ENCODE data around the gene TSC22D2.
"Not testable (repeated sequence)": the region's sequence is repeated elsewhere in the genome, so short reads cannot be mapped to it uniquely, and the experiment has no call there.

Gene TSC22D2

DNA sequence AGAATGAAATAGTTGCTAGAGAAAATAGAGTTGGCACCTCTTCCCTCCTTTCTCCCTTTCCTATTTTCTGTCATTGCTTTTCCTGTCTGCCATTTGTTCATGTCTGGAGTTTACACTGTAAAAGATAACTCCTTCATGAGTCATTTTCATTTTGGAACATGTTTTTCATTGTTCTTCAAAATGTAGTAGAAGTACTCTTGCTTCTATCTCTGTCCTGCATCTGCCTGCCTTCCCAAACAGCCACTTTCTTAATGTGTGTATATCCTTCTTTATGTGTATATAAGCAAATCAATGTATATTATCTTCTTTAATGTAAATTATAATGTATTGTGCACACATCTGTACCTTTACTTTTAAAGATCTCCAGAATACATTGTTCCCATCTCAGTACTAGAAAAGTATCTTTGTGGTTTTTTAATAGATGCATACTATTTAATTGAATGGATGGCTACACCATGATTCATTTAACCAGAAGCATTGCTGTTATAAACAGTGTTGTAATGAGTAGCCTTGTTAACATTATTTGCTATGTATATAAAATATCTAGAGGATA, 41.1 kb downstream of the TSC22D2 start:
- no peak for DNase-seq

DNA sequence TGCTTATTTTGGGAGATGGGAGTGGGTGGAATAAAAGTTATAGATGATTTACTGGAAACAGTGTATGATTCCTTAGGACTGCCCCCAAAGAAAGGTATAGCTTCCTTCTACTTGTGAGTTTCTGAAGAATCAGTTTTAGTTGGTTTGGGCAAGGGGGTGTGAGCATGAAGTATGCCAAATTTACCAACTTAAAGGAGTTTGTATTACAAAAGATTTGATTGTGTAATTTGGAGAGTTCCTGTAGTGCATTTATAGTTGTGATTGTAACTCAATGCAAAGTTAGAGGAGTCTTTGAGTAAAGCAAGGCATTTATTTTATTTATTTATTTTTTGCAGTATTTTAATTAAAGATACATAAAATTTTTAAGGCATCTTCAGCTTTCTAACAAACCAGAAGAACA, 42.8 kb downstream of the TSC22D2 start:
- DNase-seq, result no peak

DNA sequence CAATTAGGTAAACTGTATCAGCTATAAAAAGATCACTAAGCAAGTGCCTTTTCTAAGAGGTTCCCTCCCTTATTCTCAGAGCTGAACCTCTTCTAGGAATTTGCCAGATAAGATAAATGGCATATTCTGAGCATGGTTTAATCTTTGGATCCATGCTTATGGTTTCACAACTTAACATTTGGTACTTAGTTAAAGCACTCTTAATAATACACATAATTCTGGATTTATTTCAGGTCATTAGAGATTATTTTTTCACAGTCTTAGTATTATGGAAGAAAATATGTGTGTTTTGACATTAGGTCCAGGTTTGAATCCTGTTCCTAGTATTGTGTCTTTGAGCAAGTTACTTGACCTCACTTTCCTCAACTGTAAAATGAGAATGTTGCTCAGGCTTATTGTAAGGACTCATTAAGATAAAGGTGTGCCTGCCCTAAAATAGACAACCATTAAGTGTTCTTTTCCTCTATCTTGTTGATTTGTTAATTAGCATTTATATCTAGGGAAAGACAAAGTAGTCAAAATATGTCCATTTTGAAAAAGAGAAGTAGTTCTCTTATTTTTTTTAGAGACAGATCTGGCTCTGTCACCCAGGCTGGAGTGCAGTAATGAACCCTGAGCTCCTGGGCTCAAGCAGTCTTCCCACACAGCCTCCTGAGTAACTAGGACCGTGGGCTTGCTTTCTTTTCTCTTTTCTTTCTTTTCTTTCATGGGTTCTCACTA, 43.4 kb downstream of the TSC22D2 start:
- DNase-seq, result no peak

DNA sequence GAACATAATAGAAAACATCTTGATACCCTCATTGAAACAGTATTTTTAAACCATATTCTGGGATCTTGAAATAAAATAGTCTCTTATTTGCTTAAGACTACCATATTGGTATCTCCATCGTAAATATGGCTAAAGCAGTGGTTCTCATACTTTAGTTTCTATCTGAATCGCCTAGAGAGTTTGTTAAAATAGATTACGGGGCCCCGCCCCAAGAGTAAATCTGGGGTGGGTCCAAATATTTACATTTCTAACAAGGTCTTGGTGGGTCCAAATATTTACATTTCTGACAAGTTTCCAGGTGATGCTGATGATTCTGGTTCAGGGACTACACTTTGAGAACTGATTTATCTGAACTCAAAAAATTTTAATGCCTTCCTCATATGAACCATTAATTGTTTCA, 45.3 kb downstream of the TSC22D2 start:
- DNase-seq, result no peak

DNA sequence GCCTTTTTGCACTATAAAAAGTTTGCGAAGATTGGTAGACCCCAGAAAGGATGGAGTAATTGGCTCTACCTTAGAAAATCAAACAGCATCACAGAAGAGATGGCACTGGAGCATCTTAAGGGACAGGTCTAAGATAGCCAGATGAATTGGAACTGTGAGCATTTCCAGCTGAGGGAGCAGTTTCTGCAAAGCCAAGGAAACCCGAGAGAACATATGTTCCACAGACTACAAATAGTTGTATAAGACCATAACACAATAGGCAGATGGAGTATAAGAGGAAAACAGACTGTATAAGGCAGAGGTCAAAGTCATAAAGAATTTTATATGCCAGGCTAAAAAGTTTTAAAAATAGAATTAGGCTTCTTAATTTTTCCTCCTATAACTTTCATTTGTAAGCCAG, 46.0 kb downstream of the TSC22D2 start:
- DNase-seq, result no peak

DNA sequence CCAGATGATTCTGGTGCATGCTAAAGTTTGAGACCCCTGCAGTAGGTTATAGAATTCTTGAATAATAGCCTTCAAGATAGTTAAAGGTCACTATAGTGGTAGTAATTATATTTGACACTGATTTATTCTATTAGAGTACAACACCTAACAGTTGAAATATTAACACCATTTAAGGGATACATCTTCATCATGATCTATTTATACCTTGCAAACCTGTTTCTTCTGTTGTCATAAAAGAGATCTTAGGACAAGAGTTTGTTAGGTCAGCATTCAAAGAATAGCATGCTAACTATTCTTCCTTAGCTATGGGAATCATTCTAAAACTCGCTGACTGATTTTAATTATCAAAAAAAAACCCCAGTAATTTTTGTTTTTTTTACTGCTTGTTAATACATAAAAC, 46.5 kb downstream of the TSC22D2 start:
- DNase-seq, result no peak

DNA sequence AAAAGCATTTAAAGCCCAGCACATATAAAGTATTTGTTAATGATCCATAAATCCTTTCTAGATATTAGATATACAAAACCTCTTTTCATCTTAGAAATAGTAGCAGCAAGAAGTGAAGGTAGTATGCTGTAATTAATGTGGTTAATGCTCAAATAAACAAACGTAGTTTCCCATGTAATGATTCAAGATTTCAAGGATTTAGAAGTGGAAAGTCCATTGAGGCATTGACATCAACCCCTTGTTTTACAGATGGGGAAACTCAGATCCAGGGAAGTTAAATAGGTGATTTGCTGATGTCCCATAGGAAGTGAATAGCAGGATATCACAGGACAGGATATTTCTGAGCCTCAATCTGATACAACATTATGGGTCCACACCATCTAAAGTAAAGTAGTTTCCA, 47.2 kb downstream of the TSC22D2 start:
- DNase-seq, result no peak

DNA sequence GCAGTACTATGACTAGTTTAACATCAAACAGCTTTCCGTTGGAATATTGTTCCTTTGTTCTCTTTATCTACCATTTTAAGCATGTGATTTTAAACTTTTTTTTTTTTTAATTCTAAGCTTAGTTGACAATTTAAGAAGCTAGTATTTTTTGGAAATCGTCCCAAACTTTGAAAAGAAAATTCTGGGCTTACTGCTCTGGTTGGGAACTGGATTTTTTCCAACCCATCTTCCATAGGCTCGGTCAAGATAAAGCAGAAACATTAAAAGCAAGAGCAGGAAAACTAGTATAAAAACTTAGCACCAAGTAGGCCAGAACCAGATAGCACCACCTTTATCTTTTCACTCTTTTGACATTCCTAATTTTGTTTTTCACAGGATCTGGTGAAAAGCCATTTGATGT, 49.9 kb downstream of the TSC22D2 start:
- no peak for DNase-seq

DNA sequence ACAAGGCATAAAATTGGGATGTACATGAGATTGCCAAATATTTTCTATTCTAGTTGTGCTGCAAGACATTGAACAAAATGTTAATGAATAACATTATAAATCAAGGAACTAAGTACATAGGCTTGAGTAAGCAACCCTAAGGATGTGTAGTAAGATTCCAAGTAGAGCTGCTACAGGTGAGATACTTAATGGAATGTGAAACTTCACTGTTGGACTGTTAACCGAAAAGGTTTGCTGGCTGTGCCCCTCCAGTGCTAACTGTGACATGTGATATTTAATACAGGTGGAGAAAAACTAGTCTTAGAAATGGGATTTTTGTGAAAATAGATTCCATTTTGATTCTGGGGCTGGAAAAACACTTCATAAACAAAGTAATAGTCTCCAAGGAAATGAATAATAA, 52.4 kb downstream of the TSC22D2 start:
- no peak for DNase-seq

DNA sequence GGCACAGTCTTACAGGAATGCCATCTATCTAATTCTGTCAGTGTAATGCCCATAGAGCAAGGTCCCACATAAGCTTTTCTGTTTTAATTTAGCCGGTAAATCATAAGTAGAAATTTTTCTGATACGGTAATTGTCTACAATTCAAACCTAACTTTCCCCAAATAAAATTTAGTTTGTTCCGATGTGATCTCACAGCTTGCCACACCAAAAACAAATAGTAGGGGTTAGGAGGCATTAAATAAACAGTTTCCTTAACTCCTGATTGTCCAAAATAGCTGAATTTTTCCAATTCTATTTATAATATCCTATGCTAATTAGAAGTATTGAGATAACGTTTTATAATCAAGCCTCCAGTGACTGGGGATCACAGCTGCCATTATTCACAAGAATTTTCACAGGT, 53.3 kb downstream of the TSC22D2 start:
- no peak for DNase-seq

DNA sequence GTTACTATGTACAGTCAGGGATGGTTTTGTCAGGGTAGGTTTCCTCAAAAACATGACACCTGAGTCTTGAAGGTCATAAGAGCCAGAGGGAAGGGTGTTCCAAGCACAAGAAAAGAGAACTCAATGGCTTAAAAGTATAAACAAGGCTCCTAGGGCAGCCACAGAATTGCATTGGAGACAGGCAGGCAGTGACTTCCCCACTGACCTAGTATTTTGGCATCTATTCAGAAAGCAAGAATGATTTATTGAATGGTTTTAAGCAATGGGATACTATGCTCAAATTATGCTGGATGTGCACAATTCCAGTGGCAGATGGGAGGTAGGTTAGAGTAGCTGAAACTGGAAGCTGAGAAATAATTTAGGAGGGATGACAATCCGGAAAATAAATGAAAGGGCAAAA, 54.0 kb downstream of the TSC22D2 start:
- no peak for DNase-seq

DNA sequence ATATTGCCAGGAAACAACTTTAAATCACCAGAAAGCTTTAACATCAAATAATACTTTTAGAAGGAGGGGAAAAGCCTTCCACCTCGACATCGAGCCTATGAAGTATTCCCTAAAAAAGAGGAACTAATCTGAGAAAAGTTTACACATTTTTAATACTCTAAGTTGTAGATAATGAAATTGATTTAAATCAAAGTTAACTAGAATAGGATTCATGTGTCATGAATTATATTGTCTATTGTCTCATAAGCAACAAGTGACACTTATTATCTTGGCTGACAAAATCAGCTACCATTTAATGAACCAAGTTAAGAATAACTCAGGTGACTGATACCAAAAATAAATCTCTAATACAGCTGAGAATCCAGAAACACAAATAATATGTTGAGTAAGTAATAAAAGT, 56.6 kb downstream of the TSC22D2 start:
- DNase-seq, result no peak

DNA sequence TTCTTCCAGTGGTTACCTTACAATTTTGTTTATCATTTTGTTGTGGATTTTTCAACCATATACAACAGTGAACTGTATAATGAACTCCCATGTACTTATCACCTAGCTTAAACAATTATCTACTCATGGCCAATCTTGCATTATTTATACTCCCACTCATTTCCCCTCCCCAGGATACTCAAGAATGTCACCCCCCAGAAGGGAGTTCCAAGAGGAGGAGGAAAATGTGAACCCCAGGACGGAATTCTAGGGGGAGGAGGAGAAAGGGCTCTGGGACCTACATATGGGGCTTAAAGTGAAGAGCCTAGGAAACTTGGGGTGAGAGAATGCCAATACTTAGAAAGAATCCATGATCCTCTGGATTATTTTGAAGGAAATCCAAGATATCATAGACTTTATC, 59.3 kb downstream of the TSC22D2 start:
- no peak for DNase-seq

DNA sequence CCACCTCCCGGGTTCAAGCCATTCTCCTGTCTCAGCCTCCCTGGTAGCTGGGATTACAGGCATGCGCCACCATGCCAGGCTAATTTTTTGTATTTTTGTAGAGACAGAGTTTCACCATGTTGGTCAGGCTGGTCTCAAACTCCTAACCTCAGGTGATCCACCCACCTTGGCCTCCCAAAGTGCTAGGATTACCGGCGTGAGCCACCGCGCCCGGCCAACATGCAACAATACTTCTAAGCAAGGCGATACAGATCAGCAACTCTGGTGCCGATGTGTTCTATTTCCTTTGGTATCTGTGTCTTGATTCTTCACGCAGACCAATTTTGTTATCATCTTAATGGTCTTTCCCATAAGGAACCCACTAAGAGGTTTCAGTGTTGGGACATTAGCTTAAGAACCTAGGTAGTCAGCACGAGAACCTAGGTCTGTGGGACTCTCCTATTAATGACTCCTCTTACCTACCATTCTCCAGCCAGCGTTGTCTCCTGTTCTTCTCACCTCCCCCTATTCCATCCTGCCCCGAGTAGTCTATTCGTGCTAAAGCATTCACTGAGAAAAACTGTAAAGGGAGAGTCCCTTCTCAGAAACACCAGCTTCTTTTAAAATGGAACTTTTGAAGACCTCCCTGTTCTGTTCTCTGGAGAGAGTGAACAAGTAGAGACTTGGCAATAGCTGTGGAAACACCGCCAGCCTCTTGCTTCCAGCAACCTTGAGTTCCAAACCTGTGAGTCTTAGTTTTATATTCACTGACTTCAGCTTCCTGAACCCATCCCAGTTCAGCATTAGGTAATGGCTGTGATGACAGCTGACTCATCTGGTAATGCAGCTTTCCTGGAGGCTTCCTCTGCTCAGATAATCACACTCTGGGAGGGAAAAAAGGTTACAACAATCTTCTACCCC, 61.2 kb downstream of the TSC22D2 start:
- peak; percentile 80 for DNase-seq

DNA sequence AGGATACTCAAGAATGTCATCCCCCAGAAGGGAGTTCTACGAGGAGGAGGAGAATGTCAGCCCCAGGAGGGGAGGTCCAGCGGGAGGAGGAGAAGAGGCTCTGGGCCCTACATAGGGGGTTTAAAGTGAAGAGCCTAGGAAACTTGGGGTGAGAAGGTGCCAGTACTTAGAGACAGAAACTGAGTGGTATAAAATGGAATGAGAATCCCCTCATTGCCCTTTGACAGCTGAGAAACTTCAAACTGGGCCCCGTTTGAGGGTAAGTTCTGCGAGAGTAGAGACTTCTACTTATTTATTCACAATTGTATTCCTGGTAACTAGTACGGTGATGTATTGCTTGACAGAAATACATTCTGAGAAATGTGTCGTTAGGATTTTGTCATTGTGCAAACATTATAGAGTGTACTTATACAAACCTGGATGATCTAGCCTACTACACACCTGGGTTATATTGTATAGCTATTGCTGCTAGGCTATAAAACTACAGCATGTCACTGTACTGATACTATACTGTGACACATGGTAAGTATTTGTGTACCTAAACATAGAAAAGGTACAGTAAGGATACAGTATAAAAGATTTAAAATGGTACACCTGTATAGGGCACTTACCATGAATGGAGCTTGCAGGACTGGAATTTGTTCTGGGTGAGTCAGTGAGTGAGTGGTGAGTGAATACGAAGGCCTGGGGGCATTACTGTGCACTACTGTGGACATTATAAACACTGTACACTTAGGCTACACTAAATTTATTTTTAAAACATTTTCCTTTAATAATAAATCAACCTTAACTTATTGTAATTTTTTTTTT, 62.0 kb downstream of the TSC22D2 start:
- DNase-seq, result no peak

DNA sequence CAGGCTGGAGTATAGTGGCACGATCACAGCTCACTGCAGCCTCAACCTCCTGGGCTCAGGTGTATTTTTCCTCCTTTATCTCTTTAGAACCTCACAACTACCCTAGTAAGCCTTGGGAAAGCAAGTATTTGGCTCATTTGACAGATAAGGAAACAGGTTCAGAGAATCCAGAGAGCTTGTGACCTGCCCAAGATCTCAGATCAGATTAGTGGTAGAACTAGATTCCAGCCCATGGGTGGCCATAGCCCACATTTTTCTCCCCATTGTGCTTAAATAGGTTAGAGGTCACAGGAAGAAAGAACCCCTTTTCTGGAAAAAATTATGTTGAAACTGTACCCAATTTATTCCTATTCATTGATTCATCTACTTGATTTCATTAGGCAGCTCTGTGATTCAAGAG, 64.3 kb downstream of the TSC22D2 start:
- no peak for DNase-seq

DNA sequence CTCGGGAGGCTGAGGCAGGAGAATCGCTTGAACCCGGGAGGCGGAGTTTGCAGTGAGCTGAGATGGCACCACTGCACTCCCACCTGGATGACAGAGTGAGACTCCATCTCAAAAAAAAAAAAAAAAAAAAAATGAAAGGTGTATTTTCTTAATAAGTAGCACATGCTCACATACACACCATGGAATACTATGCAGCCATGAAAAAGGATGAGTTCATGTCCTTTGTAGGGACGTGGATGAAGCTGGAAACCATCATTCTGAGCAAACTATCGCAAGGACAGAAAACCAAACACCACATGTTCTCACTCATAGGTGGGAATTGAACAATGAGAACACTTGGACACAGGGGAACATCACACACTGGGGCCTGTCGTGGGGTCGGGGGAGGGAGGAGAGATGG, 65.1 kb downstream of the TSC22D2 start:
- DNase-seq, result not testable (repeated sequence)

DNA sequence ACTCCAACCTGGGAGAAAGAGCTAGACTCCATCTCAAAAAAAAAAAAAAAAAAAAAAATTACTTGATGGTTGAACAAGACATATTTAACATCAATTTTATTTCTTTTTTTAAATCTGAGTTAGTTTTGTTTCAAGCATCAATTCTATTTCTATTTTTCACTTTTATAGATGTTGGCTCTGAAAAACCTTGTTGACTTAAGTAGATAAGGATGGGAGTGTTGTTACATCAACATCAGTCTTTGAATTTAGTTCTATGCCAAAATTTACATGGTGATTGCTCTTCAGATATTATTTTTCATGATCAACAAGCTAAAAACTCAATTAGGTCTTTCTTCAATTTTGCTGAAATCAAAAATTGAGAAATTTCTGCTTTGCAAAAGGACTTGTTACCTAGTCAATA, 71.3 kb downstream of the TSC22D2 start:
- DNase-seq, result no peak

DNA sequence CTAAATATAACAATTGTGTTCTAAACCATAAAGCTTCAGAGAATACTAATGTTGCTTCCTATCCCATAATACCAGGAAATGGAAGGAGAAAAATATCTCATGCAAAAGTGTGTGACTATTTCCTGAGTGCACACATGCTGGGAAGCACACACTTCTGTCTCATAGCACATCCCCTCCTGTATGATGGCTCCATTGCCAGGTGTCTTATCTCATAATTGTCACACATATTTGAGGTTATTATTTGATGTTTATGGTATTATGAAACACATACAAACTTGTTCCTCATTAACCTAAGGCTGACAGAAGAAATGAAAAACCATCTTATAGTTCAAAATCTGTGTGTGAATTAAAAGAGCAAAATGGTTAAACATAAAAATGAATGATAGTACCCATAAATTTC, 72.8 kb downstream of the TSC22D2 start:
- no peak for DNase-seq

DNA sequence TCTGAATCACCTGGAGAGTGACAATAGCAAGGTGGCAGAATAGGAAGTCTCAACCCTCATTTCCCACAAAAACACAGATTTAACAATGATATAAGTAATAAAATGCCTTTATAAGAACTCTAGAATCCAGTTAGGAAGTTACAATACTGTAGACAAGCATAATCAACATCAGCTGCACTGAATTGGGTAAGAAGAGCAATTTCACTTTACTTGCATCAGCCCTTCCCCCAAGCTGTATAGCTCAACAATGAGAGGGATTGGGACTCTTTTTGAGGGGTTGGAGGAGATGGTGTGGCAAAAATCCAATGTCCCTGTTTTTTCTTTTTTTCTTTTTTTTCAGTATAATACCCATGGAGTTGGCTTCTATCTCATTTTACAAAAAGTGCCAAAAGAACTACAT, 75.1 kb downstream of the TSC22D2 start:
- no peak for DNase-seq

DNA sequence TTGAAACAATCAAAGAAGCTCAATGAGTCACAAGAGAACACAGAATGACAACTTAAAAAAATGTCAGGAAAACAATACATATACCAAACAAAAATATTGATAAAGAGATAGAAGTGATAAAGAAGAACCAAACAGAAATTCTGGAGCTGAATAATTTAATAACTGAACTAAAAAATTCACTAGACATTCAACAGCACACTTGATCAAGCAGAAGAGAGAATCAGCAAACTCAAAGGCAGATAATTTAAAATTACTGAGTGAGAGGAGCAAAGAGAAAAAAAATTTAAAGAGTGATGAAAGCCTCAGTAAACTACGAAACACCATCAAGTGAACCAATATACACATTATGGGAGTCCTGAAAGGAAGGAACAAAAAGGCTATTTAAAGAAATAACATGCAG, 76.3 kb downstream of the TSC22D2 start:
- no peak for DNase-seq

DNA sequence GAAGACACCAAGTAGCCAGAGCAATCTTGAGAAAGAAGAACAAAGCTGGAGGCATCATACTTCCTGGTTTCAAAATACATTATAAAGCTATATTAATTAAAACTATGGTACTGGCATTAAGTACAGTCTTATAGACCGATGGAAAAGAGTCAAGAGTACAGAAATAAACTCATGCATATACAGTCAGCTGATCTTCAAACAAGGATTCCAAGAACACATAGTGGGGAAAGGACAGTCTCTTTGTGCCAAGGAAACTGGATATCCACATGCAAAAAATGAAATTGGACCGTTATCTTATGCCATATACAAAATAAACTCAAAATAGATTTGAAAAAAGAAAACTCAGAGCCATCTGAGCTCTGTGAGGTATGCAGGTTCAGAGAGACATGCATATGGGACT, 80.8 kb downstream of the TSC22D2 start:
- DNase-seq, result no peak

DNA sequence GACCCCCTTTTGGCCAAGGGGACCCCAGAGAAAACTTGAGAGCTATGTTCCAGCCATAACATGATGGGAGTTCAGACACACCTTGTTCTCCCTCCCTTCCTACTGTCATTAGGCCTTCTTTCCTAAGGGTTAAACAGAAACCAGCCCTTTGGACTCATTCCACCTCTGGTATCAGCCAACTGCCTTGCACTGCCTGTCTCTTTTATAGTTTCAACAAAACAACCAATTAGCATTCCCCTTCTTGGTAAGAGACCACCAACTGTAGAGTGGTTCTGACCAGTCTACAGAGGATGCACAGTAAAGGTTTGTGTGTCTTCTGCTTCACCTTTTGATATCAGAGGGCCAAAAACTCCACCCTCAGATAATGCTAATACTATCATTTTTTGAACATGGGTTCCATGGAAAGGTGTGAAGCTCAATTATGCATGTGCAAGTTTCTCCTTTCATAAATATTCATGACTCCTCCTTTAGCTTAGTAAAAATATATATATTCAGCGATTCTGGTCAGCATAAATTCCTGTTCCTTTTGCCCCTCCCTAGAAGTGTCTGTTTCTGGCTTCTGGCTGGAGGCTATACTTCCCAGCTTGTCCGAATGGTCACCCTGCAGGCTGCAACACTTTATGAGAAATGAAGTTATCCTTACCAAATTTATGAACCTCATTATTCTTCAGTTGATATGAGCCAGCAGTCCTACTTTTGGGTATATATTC, 82.3 kb downstream of the TSC22D2 start:
- DNase-seq, result no peak

Data from left hindlimb (tissue), 1 donor.